Measurements from ENCODE around the gene HGFAC.

The HGFAC gene

GRCh38 chr4:3461515-3462291 lies 19.9 kb downstream of the HGFAC start:
- H3K4me1 ChIP-seq (ENCODE audit: control insufficient read depth, insufficient read depth, low read depth, low read length), result peaks cover 15% of the 10 kb centered on the region
- no peak overlapping the region for H2AFZ ChIP-seq (ENCODE audit: low read depth, low read length)

GRCh38 chr4:3462321-3462789 lies 20.6 kb downstream of the HGFAC start:
- Histone ChIP-seq H3K9me3 (ENCODE audit: control insufficient read depth, low read length) (peaks cover 1% of the 10 kb centered on the region), H3K27ac (ENCODE audit: low read length, poor library complexity, severe bottlenecking) (no peak overlapping the region), H3K9ac (ENCODE audit: low read length) (no peak overlapping the region), H2BK12ac (ENCODE audit: low read length in 2 of 2) (no peak overlapping the region), H3K23ac (ENCODE audit: low read length in 2 of 2) (no peak overlapping the region), H3K18ac (ENCODE audit: low read depth in 1 of 2, low read length in 2 of 2) (no peak overlapping the region), H3K4me3 (ENCODE audit: insufficient read depth in 1 of 2, low read depth in 1 of 2, low read length in 2 of 2) (no peak overlapping the region), H3K27me3 (ENCODE audit: control insufficient read depth in 1 of 2, insufficient read depth in 1 of 2, low read length in 2 of 2) (peaks cover 46 to 68% of the 10 kb centered on the region in 2 experiments), H3K4ac (ENCODE audit: low read depth in 1 of 2, low read length in 2 of 2) (no peak overlapping the region), H4K8ac (ENCODE audit: low read length) (no peak overlapping the region), H2AK5ac (ENCODE audit: low read length, severe bottlenecking) (no peak overlapping the region), H2BK15ac (ENCODE audit: low read depth, poor library complexity, severe bottlenecking) (no peak overlapping the region), H3K36me3 (ENCODE audit: control insufficient read depth in 1 of 2, insufficient read depth in 2 of 2, low read depth in 1 of 2, low read length in 2 of 2) (no peaks in the 10 kb centered on the region), H2AFZ (ENCODE audit: low read depth, low read length) (no peak overlapping the region), H4K91ac (ENCODE audit: low read length) (no peak overlapping the region), H3K14ac (ENCODE audit: low read length in 2 of 2) (no peak overlapping the region), H3K4me1 (ENCODE audit: control insufficient read depth, insufficient read depth, low read depth, low read length) (peaks cover 15% of the 10 kb centered on the region), H3K4me2 (ENCODE audit: low read length, poor library complexity, severe bottlenecking) (no peak overlapping the region), H2BK120ac (ENCODE audit: low read depth, low read length) (no peak overlapping the region), H3K79me1 (replicated peaks; ENCODE audit: low read length, poor library complexity, severe bottlenecking) (no peaks in the 10 kb centered on the region), H2BK5ac (ENCODE audit: low read depth, low read length, poor library complexity, severe bottlenecking) (no peak overlapping the region)
- 86% methylated on average over 10 of the region's 10 CpGs for WGBS
- no peak for DNase-seq

More at GRCh38 chr4:3461515-3462291, 19.9 kb downstream of the HGFAC start:
- H3K23ac ChIP-seq (ENCODE audit: low read length in 2 of 2), result peak overlapping the region; percentile 20 to 43
- no peak overlapping the region for H4K8ac ChIP-seq (ENCODE audit: low read length)
- H4K91ac ChIP-seq (ENCODE audit: low read length), result no peak overlapping the region
- no peak overlapping the region for H3K27ac ChIP-seq (ENCODE audit: low read length, poor library complexity, severe bottlenecking)
- no peaks in the 10 kb centered on the region for H3K36me3 ChIP-seq (ENCODE audit: control insufficient read depth in 1 of 2, insufficient read depth in 2 of 2, low read depth in 1 of 2, low read length in 2 of 2)
- H3K79me1 ChIP-seq (replicated peaks; ENCODE audit: low read length, poor library complexity, severe bottlenecking), result no peaks in the 10 kb centered on the region
- H2BK5ac ChIP-seq (ENCODE audit: low read depth, low read length, poor library complexity, severe bottlenecking), result no peak overlapping the region
- no peak overlapping the region for H2BK12ac ChIP-seq (ENCODE audit: low read length in 2 of 2)
- H2BK120ac ChIP-seq (ENCODE audit: low read depth, low read length), result no peak overlapping the region
- H3K18ac ChIP-seq (ENCODE audit: low read depth in 1 of 2, low read length in 2 of 2), result no peak overlapping the region
- peaks cover 7% of the 10 kb centered on the region for H3K9me3 ChIP-seq (ENCODE audit: control insufficient read depth, low read length)
- no peak overlapping the region for H3K14ac ChIP-seq (ENCODE audit: low read length in 2 of 2)
- no peak overlapping the region for H2AK5ac ChIP-seq (ENCODE audit: low read length, severe bottlenecking)
- no peak overlapping the region for H3K4me3 ChIP-seq (ENCODE audit: insufficient read depth in 1 of 2, low read depth in 1 of 2, low read length in 2 of 2)
- WGBS, result 83% methylated on average over 22 of the region's 25 CpGs
- no peak overlapping the region for H3K9ac ChIP-seq (ENCODE audit: low read length)
- H3K4ac ChIP-seq (ENCODE audit: low read depth in 1 of 2, low read length in 2 of 2), result no peak overlapping the region
- no peak overlapping the region for H2BK15ac ChIP-seq (ENCODE audit: low read depth, poor library complexity, severe bottlenecking)
- H3K27me3 ChIP-seq (ENCODE audit: control insufficient read depth in 1 of 2, insufficient read depth in 1 of 2, low read length in 2 of 2), result peaks cover 46 to 66% of the 10 kb centered on the region in 2 experiments
- no peak for DNase-seq
- H3K4me2 ChIP-seq (ENCODE audit: low read length, poor library complexity, severe bottlenecking), result no peak overlapping the region

GRCh38 chr4:3462790-3463415 lies 21.1 kb downstream of the HGFAC start, which contains the start of gene DOK7:
Gene DOK7, plus strand, starts transcription at chr4:3463306. Its CDS starts 70 bp downstream, at chr4:3463376.
- H3K14ac ChIP-seq (ENCODE audit: low read length in 2 of 2), result no peak within 1 kb of the TSS
- no peaks in the 10 kb centered on the region for H3K36me3 ChIP-seq (ENCODE audit: control insufficient read depth in 1 of 2, insufficient read depth in 2 of 2, low read depth in 1 of 2, low read length in 2 of 2)
- H2BK12ac ChIP-seq (ENCODE audit: low read length in 2 of 2), result no peak within 1 kb of the TSS
- H3K9me3 ChIP-seq (ENCODE audit: control insufficient read depth, low read length), result no peaks in the 10 kb centered on the region
- no peak within 1 kb of the TSS for H3K23ac ChIP-seq (ENCODE audit: low read length in 2 of 2)
- no peak within 1 kb of the TSS for H2AFZ ChIP-seq (ENCODE audit: low read depth, low read length)
- no peak within 1 kb of the TSS for H2BK15ac ChIP-seq (ENCODE audit: low read depth, poor library complexity, severe bottlenecking)
- H3K27me3 ChIP-seq (ENCODE audit: control insufficient read depth in 1 of 2, insufficient read depth in 1 of 2, low read length in 2 of 2), result peaks cover 46 to 69% of the 10 kb centered on the region in 2 experiments
- no peak within 1 kb of the TSS for H3K9ac ChIP-seq (ENCODE audit: low read length)
- peak within 1 kb of the TSS; percentile 77 for H3K4me2 ChIP-seq (ENCODE audit: low read length, poor library complexity, severe bottlenecking)
- no peak within 1 kb of the TSS for H2AK5ac ChIP-seq (ENCODE audit: low read length, severe bottlenecking)
- DNase-seq, result no peak
- H2BK5ac ChIP-seq (ENCODE audit: low read depth, low read length, poor library complexity, severe bottlenecking), result no peak within 1 kb of the TSS
- no peak within 1 kb of the TSS for H3K4ac ChIP-seq (ENCODE audit: low read depth in 1 of 2, low read length in 2 of 2)
- H3K18ac ChIP-seq (ENCODE audit: low read depth in 1 of 2, low read length in 2 of 2), result no peak within 1 kb of the TSS
- no peak within 1 kb of the TSS for H4K8ac ChIP-seq (ENCODE audit: low read length)
- WGBS, result 20% methylated on average over 17 of the region's 44 CpGs
- peak within 1 kb of the TSS in 1 of 2 experiments; percentile 43 for H3K4me3 ChIP-seq (ENCODE audit: insufficient read depth in 1 of 2, low read depth in 1 of 2, low read length in 2 of 2)
- peaks cover 15% of the 10 kb centered on the region for H3K4me1 ChIP-seq (ENCODE audit: control insufficient read depth, insufficient read depth, low read depth, low read length)
- no peak within 1 kb of the TSS for H3K27ac ChIP-seq (ENCODE audit: low read length, poor library complexity, severe bottlenecking)
- peak within 1 kb of the TSS; percentile 15 for H4K91ac ChIP-seq (ENCODE audit: low read length)
- no peak within 1 kb of the TSS for H2BK120ac ChIP-seq (ENCODE audit: low read depth, low read length)
- H3K79me1 ChIP-seq (replicated peaks; ENCODE audit: low read length, poor library complexity, severe bottlenecking), result no peaks in the 10 kb centered on the region
